GM19099 (cell line): ENCODE measurements around the gene TNS3.

ENCODE experiments used
- POLR2A ChIP-seq: IDR thresholded peaks from 3 replicates; pipeline ENCODE4 v1.6.1; 2011; ENCODE audit warnings: low read depth; ENCODE audit not compliant: insufficient read length; ENCODE audit errors: extremely low read depth

TNS3 gene

GRCh38 chr7:47336472-47337425, 245.2 kb downstream of the TNS3 start:
- no peak for TF ChIP-seq POLR2A

- TF ChIP-seq POLR2A: no peak
These were observed 246.1 kb downstream of the TNS3 start for GRCh38 chr7:47335557-47336471.

GRCh38 chr7:47335071-47335470, 246.8 kb downstream of the TNS3 start:
- TF ChIP-seq POLR2A: no peak

- no peak for TF ChIP-seq POLR2A
These were observed 248.0 kb downstream of the TNS3 start for GRCh38 chr7:47333959-47334358.

GRCh38 chr7:47333554-47333887, 248.4 kb downstream of the TNS3 start:
- TF ChIP-seq POLR2A: no peak

- no peak for TF ChIP-seq POLR2A
These were observed 249.0 kb downstream of the TNS3 start for GRCh38 chr7:47332681-47333553.

- no peak for TF ChIP-seq POLR2A
These were observed 249.7 kb downstream of the TNS3 start for GRCh38 chr7:47332213-47332612.

GRCh38 chr7:47331179-47331565, 250.7 kb downstream of the TNS3 start:
- TF ChIP-seq POLR2A: no peak

GRCh38 chr7:47330561-47331178, 251.2 kb downstream of the TNS3 start:
- no peak for TF ChIP-seq POLR2A

GRCh38 chr7:47330026-47330425, 251.9 kb downstream of the TNS3 start:
- no peak for TF ChIP-seq POLR2A

GRCh38 chr7:47329320-47329926, 252.5 kb downstream of the TNS3 start:
- TF ChIP-seq POLR2A: no peak

- no peak for TF ChIP-seq POLR2A
These were observed 253.3 kb downstream of the TNS3 start for GRCh38 chr7:47328392-47329319.
